Fibroblast of skin of scalp (primary cell): Measurements from ENCODE around the gene DMTF1.

Experiments
- DNase-seq: peaks from one replicate; pipeline ENCODE4 v3.0.0-alpha.2; 2013

DMTF1 gene

GRCh38 chr7:87147500-87147899 is 4.8 kb upstream of the DMTF1 start:
- no peak for DNase-seq

- DNase-seq, result peak; percentile 24
Observed at GRCh38 chr7:87148332-87148955, 3.8 kb upstream of the DMTF1 start.

GRCh38 chr7:87151002-87151728 is 1.1 kb upstream of the DMTF1 start:
- DNase-seq, result no peak

GRCh38 chr7:87151729-87152111 is 533 bp upstream of the DMTF1 start:
- DNase-seq, result no peak

GRCh38 chr7:87152897-87153641 is 816 bp downstream of the DMTF1 start:
- DNase-seq, result peak; percentile 14

- DNase-seq, result no peak
Observed at GRCh38 chr7:87154166-87154565, 1.9 kb downstream of the DMTF1 start.

- DNase-seq, result no peak
Observed at GRCh38 chr7:87154569-87154968, 2.3 kb downstream of the DMTF1 start.

GRCh38 chr7:87155788-87156187 is 3.5 kb downstream of the DMTF1 start:
- no peak for DNase-seq

GRCh38 chr7:87156709-87157108 is 4.5 kb downstream of the DMTF1 start:
- no peak for DNase-seq

- no peak for DNase-seq
Observed at GRCh38 chr7:87159538-87159937, 7.3 kb downstream of the DMTF1 start.

- DNase-seq, result no peak
Observed at GRCh38 chr7:87164433-87164832, 12.2 kb downstream of the DMTF1 start.

GRCh38 chr7:87170828-87171227 is 18.6 kb downstream of the DMTF1 start:
- DNase-seq, result no peak

GRCh38 chr7:87171282-87171934 is 19.2 kb downstream of the DMTF1 start:
- DNase-seq, result no peak

- DNase-seq, result no peak
Observed at GRCh38 chr7:87173471-87173870, 21.2 kb downstream of the DMTF1 start.

GRCh38 chr7:87178320-87178719 is 26.1 kb downstream of the DMTF1 start:
- no peak for DNase-seq

GRCh38 chr7:87179180-87179579 is 26.9 kb downstream of the DMTF1 start:
- no peak for DNase-seq

- DNase-seq, result no peak
Observed at GRCh38 chr7:87187120-87187519, 34.9 kb downstream of the DMTF1 start.

- no peak for DNase-seq
Observed at GRCh38 chr7:87188930-87189329, 36.7 kb downstream of the DMTF1 start.

GRCh38 chr7:87190783-87191182 is 38.5 kb downstream of the DMTF1 start:
- no peak for DNase-seq

GRCh38 chr7:87192784-87193487 is 40.7 kb downstream of the DMTF1 start:
- no peak for DNase-seq

GRCh38 chr7:87193912-87194311 is 41.7 kb downstream of the DMTF1 start:
- DNase-seq, result no peak

GRCh38 chr7:87199241-87199640 is 47.0 kb downstream of the DMTF1 start:
- no peak for DNase-seq
